Endodermal cell (in vitro differentiated cells): ENCODE results near the gene GAB4. TPM values are rescaled to one million over a fixed set of nuclear protein-coding genes. Genes with fewer than 3 reads are reported as not detected.

Experiments
- DNase-seq: peaks from one replicate; pipeline ENCODE4 v3.0.0-alpha.2; 2017
- H3K27ac ChIP-seq: 2 replicates; pipeline ENCODE4 v1.5.1; 2013; ENCODE audit warnings: mild to moderate bottlenecking, low read depth, low read length, moderate library complexity
- H3K27me3 ChIP-seq: 2 replicates; pipeline ENCODE4 v1.6.1; 2013; ENCODE audit warnings: mild to moderate bottlenecking, low read length, moderate library complexity; ENCODE audit not compliant: insufficient read depth, control insufficient read depth, poor library complexity, severe bottlenecking
- H3K36me3 ChIP-seq: 2 replicates; pipeline ENCODE4 v1.7.0; 2013; ENCODE audit warnings: mild to moderate bottlenecking, low read length, moderate library complexity; ENCODE audit not compliant: control insufficient read depth, insufficient read depth
- H3K4me1 ChIP-seq: one replicate; pipeline ENCODE4 v1.7.0; 2013; ENCODE audit warnings: low read length; ENCODE audit not compliant: control insufficient read depth, insufficient read depth
- H3K4me3 ChIP-seq: 2 replicates; pipeline ENCODE4 v1.5.1; 2013; ENCODE audit warnings: mild to moderate bottlenecking, low read length, moderate library complexity
- H3K9ac ChIP-seq: 2 replicates; pipeline ENCODE4 v1.6.1; 2013; ENCODE audit warnings: mild to moderate bottlenecking, low read length, moderate library complexity; ENCODE audit not compliant: poor library complexity, severe bottlenecking; ENCODE audit errors: extremely low read depth
- H3K9me3 ChIP-seq: 2 replicates; pipeline ENCODE4 v1.6.1; 2013; ENCODE audit warnings: mild to moderate bottlenecking, low read length, moderate library complexity; ENCODE audit not compliant: control insufficient read depth
- H3K27ac Mint-ChIP-seq: 2 replicates; pipeline ENCODE4 v1.8.0; 2020; ENCODE audit warnings: mixed read lengths
- H3K27me3 Mint-ChIP-seq: 2 replicates; pipeline ENCODE4 v1.8.0; 2021; ENCODE audit warnings: mild to moderate bottlenecking, mixed read lengths; ENCODE audit not compliant: insufficient read depth
- H3K36me3 Mint-ChIP-seq: 2 replicates; pipeline ENCODE4 v1.8.0; 2020; ENCODE audit warnings: low read depth, mixed read lengths
- H3K4me1 Mint-ChIP-seq: 2 replicates; pipeline ENCODE4 v1.8.0; 2020; ENCODE audit warnings: mixed read lengths
- H3K4me3 Mint-ChIP-seq: 2 replicates; pipeline ENCODE4 v1.8.0; 2020; ENCODE audit warnings: mild to moderate bottlenecking, moderate library complexity, mixed read lengths
- H3K9me3 Mint-ChIP-seq: 2 replicates; pipeline ENCODE4 v1.8.0; 2020; ENCODE audit warnings: mild to moderate bottlenecking, mixed read lengths
- WGBS, 2 experiments: methylation state at CpG; one replicate each; pipeline versions ENCODE4 v1.1.5 to v1.1.7; 2013; ENCODE audit warnings: missing lambda C conversion rate in 2 of 2, mixed read lengths in 1 of 2; ENCODE audit not compliant: insufficient coverage in 1 of 2, insufficient read length in 1 of 2; 5-methylcytosine and 5-hydroxymethylcytosine counted together
- total RNA-seq, 2 donors: library from RNA; stranded (reverse); fragmentation: NEBNext Ultra II Directional in 1 of 2; extraction: Animal tissue kit (Norgen Biotek cat#: 25700) in 1 of 2; gene quantifications; 2 replicates in 1 of 2; 3 replicates in 1 of 2; pipeline ENCODE4 v1.2.1, GENCODE V29; 2021
- TF ChIP-seq, protein P1 (sequence below): fragments of 200-600 bp; sonication (generic); conservative IDR thresholded peaks from 2 replicates; pipeline ENCODE4 v1.5.0; 2021; ENCODE audit warnings: antibody characterized with exemption, mild to moderate bottlenecking

Gene GAB4
- total RNA-seq, 2 donors from 2014 or later = 0.22 TPM; not detected in 1

DNA sequence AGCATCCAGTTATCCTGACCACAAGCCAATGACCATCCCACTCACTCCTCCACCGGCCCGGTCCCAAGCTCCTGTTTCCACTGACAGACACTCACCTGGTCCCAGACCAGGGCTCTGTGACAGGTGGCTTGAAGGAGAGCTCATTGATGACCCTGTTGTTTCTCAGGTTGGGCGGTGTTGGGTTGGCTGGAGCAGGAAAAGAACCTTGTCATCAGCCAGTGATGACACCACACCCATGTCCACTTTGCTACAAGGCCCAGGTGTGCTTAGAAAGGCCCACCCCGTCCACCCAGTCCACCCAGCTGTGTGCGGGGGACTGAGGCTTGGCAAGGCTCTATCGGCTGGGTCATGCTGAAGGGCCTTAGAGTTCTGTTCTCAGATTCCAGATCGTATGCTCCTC lies 42.9 kb downstream of the GAB4 start:
- Mint-ChIP-seq H3K4me3 (no peak overlapping the region), H3K4me1 (no peaks in the 10 kb centered on the region)

DNA sequence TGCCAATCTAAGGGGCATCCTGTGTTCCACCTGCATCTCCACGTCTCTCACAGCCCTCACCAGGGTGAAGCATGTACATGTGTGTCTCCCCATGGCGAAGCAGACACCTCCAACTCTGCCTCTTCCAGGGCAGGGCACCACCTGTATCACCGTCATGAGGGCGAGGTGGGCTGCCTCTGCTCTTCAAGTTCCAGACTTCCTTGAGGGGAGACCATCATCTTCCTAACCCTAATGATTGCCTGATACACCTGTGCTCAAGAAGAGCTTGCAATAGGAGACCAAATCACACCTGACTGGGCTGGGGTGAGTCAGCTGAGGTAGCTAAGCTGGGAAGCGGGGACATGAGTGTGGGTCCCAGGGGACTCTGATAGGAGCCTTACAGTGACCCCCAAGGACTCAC lies 43.7 kb downstream of the GAB4 start:
- no peak overlapping the region for H3K4me3 Mint-ChIP-seq
- no peak overlapping the region for H3K27ac Mint-ChIP-seq
- Histone ChIP-seq H3K9me3 (peaks cover 22% of the 10 kb centered on the region), H3K9ac (no peak overlapping the region), H3K27me3 (no peaks in the 10 kb centered on the region), H3K27ac (no peak overlapping the region), H3K36me3 (no peaks in the 10 kb centered on the region), H3K4me3 (no peak overlapping the region), H3K4me1 (no peaks in the 10 kb centered on the region)
- DNase-seq = no peak
- no peaks in the 10 kb centered on the region for H3K4me1 Mint-ChIP-seq
- no peaks in the 10 kb centered on the region for H3K27me3 Mint-ChIP-seq
- no peaks in the 10 kb centered on the region for H3K36me3 Mint-ChIP-seq
- TF ChIP-seq, protein P1, sequence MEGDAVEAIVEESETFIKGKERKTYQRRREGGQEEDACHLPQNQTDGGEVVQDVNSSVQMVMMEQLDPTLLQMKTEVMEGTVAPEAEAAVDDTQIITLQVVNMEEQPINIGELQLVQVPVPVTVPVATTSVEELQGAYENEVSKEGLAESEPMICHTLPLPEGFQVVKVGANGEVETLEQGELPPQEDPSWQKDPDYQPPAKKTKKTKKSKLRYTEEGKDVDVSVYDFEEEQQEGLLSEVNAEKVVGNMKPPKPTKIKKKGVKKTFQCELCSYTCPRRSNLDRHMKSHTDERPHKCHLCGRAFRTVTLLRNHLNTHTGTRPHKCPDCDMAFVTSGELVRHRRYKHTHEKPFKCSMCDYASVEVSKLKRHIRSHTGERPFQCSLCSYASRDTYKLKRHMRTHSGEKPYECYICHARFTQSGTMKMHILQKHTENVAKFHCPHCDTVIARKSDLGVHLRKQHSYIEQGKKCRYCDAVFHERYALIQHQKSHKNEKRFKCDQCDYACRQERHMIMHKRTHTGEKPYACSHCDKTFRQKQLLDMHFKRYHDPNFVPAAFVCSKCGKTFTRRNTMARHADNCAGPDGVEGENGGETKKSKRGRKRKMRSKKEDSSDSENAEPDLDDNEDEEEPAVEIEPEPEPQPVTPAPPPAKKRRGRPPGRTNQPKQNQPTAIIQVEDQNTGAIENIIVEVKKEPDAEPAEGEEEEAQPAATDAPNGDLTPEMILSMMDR = no peak
- H3K9me3 Mint-ChIP-seq = no peaks in the 10 kb centered on the region
- 63 to 76% methylated on average over 3 to 5 of the region's 5 CpGs for WGBS, 2 experiments

More for the DNA sequence above, 42.9 kb downstream of the GAB4 start:
- no peaks in the 10 kb centered on the region for H3K27me3 Mint-ChIP-seq
- no peaks in the 10 kb centered on the region for H3K27me3 ChIP-seq
- no peaks in the 10 kb centered on the region for H3K9me3 Mint-ChIP-seq
- H3K4me3 ChIP-seq = no peak overlapping the region
- no peaks in the 10 kb centered on the region for H3K4me1 ChIP-seq
- H3K27ac Mint-ChIP-seq = no peak overlapping the region
- TF ChIP-seq, protein P1 = no peak
- no peaks in the 10 kb centered on the region for H3K36me3 Mint-ChIP-seq
- H3K36me3 ChIP-seq = no peaks in the 10 kb centered on the region
- peaks cover 22% of the 10 kb centered on the region for H3K9me3 ChIP-seq
- DNase-seq = no peak
- 69 to 85% methylated on average over 4 to 7 of the region's 7 CpGs for WGBS, 2 experiments
- no peak overlapping the region for H3K9ac ChIP-seq
- H3K27ac ChIP-seq = no peak overlapping the region

DNA sequence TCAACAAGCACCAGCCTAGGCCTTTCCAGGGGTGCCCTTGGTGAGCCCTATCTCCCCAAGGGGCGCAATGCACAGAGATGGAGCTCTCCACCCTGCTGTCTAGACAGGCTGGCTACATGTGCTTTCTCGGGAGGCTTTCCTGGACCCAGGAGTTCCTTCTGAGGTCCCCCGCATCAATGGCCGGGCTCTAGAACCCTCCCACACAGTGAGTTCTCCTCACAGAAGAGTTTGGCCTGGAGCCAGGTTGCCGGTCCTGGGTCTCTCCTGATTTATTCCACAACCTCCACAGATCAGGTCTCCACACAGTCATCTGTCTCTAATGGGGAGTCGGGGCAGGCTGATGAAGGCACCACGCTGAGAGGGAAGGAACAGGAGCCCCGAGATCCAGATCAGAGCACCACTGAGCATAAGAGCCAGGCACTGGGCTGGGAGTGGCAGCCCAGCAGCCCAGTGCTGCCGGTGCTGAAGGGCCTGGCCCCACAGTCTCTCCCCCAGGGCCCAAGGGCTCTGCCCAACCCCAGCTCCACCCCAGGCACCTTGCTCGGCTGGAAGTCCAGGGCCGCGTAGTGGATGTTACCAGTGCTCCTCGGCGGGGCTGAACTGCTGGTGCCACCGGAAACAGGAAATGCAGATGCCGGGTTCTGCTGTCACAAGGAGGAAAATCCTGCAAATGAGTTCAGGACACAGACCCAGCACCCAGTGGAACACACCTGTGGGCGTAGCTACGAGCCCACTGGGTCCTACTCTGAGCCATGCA lies 44.7 kb downstream of the GAB4 start:
- no peak for DNase-seq
- H3K4me1 ChIP-seq = no peaks in the 10 kb centered on the region
- Mint-ChIP-seq H3K4me1 (no peaks in the 10 kb centered on the region), H3K27me3 (no peaks in the 10 kb centered on the region), H3K4me3 (no peak overlapping the region), H3K27ac (no peak overlapping the region), H3K36me3 (no peaks in the 10 kb centered on the region), H3K9me3 (no peaks in the 10 kb centered on the region)
- peaks cover 15% of the 10 kb centered on the region for H3K9me3 ChIP-seq
- no peak overlapping the region for H3K4me3 ChIP-seq
- H3K27me3 ChIP-seq = no peaks in the 10 kb centered on the region
- no peak overlapping the region for H3K27ac ChIP-seq
- 87 to 92% methylated on average over 5 to 18 of the region's 18 CpGs for WGBS, 2 experiments
- TF ChIP-seq, protein P1 = no peak
- H3K9ac ChIP-seq = no peak overlapping the region
- H3K36me3 ChIP-seq = no peaks in the 10 kb centered on the region
